ENCODE measurements around the gene SMIM35.
"Not testable (repeated sequence)": the region's sequence is repeated elsewhere in the genome, so short reads cannot be mapped to it uniquely, and the experiment has no call there.

SMIM35 gene

GRCh38 chr11:118068206-118068944, 18.4 kb downstream of the SMIM35 start:
- H3K36me3 ChIP-seq (ENCODE audit: control insufficient read depth, insufficient read depth, low read length) = no peaks in the 10 kb centered on the region
- H3K4me3 ChIP-seq (ENCODE audit: low read depth, low read length) = no peak overlapping the region
- H3K9ac ChIP-seq = no peak overlapping the region

GRCh38 chr11:118067006-118067405, 19.8 kb downstream of the SMIM35 start:
- no peaks in the 10 kb centered on the region for H3K27me3 ChIP-seq (ENCODE audit: control insufficient read depth, insufficient read depth, low read length)
- no peak overlapping the region for H3K27ac ChIP-seq
- no peaks in the 10 kb centered on the region for H3K9me3 ChIP-seq (ENCODE audit: control insufficient read depth, low read length)
- H2AFZ ChIP-seq = no peak overlapping the region
- no peaks in the 10 kb centered on the region for H3K79me2 ChIP-seq
- no peak overlapping the region for H3K4me2 ChIP-seq (ENCODE audit: low read length)
- H3K4me3 ChIP-seq (ENCODE audit: low read depth, low read length) = no peak overlapping the region
- no peaks in the 10 kb centered on the region for H3K36me3 ChIP-seq (ENCODE audit: control insufficient read depth, insufficient read depth, low read length)
- no peak overlapping the region for H3K9ac ChIP-seq
- TF ChIP-seq CTCF (IDR thresholded peaks at IDR 0.05) = no peak
- no peaks in the 10 kb centered on the region for H3K4me1 ChIP-seq

More at GRCh38 chr11:118068206-118068944, 18.4 kb downstream of the SMIM35 start:
- Histone ChIP-seq H3K27ac (no peak overlapping the region), H3K79me2 (no peaks in the 10 kb centered on the region), H3K4me1 (no peaks in the 10 kb centered on the region), H2AFZ (no peak overlapping the region), H3K4me2 (ENCODE audit: low read length) (no peak overlapping the region), H3K9me3 (ENCODE audit: control insufficient read depth, low read length) (no peaks in the 10 kb centered on the region), H3K27me3 (ENCODE audit: control insufficient read depth, insufficient read depth, low read length) (no peaks in the 10 kb centered on the region)
- TF ChIP-seq CTCF (IDR thresholded peaks at IDR 0.05) = no peak

GRCh38 chr11:118065384-118065783, 21.4 kb downstream of the SMIM35 start:
- TF ChIP-seq CTCF (IDR thresholded peaks at IDR 0.05) = no peak
- H3K27me3 ChIP-seq (ENCODE audit: control insufficient read depth, insufficient read depth, low read length) = no peaks in the 10 kb centered on the region

GRCh38 chr11:118064956-118065355, 21.8 kb downstream of the SMIM35 start:
- H3K36me3 ChIP-seq (ENCODE audit: control insufficient read depth, insufficient read depth, low read length) = no peaks in the 10 kb centered on the region
- H3K79me2 ChIP-seq = no peaks in the 10 kb centered on the region
- no peak overlapping the region for H3K4me2 ChIP-seq (ENCODE audit: low read length)
- H3K9ac ChIP-seq = no peak overlapping the region
- no peaks in the 10 kb centered on the region for H3K4me1 ChIP-seq
- H2AFZ ChIP-seq = no peak overlapping the region
- TF ChIP-seq CTCF (IDR thresholded peaks at IDR 0.05) = no peak
- H3K9me3 ChIP-seq (ENCODE audit: control insufficient read depth, low read length) = no peaks in the 10 kb centered on the region
- no peak overlapping the region for H3K4me3 ChIP-seq (ENCODE audit: low read depth, low read length)
- H3K27me3 ChIP-seq (ENCODE audit: control insufficient read depth, insufficient read depth, low read length) = no peaks in the 10 kb centered on the region
- H3K27ac ChIP-seq = no peak overlapping the region

More at GRCh38 chr11:118065384-118065783, 21.4 kb downstream of the SMIM35 start:
- Histone ChIP-seq H3K4me2 (ENCODE audit: low read length) (no peak overlapping the region), H3K79me2 (no peaks in the 10 kb centered on the region), H3K4me1 (no peaks in the 10 kb centered on the region), H3K27ac (no peak overlapping the region), H2AFZ (no peak overlapping the region), H3K9me3 (ENCODE audit: control insufficient read depth, low read length) (no peaks in the 10 kb centered on the region), H3K9ac (no peak overlapping the region), H3K36me3 (ENCODE audit: control insufficient read depth, insufficient read depth, low read length) (no peaks in the 10 kb centered on the region), H3K4me3 (ENCODE audit: low read depth, low read length) (no peak overlapping the region)

GRCh38 chr11:118062631-118063030, 24.1 kb downstream of the SMIM35 start:
- H3K27ac ChIP-seq; H3K79me2 ChIP-seq; H3K27me3 ChIP-seq (ENCODE audit: control insufficient read depth, insufficient read depth, low read length); H3K36me3 ChIP-seq (ENCODE audit: control insufficient read depth, insufficient read depth, low read length); H2AFZ ChIP-seq; H3K9ac ChIP-seq; H3K4me1 ChIP-seq; H3K4me3 ChIP-seq (ENCODE audit: low read depth, low read length); H3K9me3 ChIP-seq (ENCODE audit: control insufficient read depth, low read length); H3K4me2 ChIP-seq (ENCODE audit: low read length): not testable (repeated sequence)

GRCh38 chr11:118062181-118062580, 24.6 kb downstream of the SMIM35 start:
- not testable (repeated sequence) for H3K4me3 ChIP-seq (ENCODE audit: low read depth, low read length); H2AFZ ChIP-seq; H3K27ac ChIP-seq; H3K27me3 ChIP-seq (ENCODE audit: control insufficient read depth, insufficient read depth, low read length); H3K36me3 ChIP-seq (ENCODE audit: control insufficient read depth, insufficient read depth, low read length); H3K9ac ChIP-seq; H3K9me3 ChIP-seq (ENCODE audit: control insufficient read depth, low read length); H3K4me2 ChIP-seq (ENCODE audit: low read length); H3K4me1 ChIP-seq; H3K79me2 ChIP-seq

All from parathyroid adenoma (tissue), 2 donors.